ENCODE data around the gene ANKRD39. TPM values are rescaled to one million over a fixed set of nuclear protein-coding genes. Genes with fewer than 3 reads are reported as not detected.
"Not testable (repeated sequence)": the region's sequence is repeated elsewhere in the genome, so short reads cannot be mapped to it uniquely, and the experiment has no call there.

The ANKRD39 gene
- 4.4 TPM for total RNA-seq

- DNase-seq, result peak; percentile 98
Measured at GRCh38 chr2:96857667-96858372, at the start of gene ANKRD39. Gene ANKRD39 (minus strand): TSS chr2:96858016. CDS start chr2:96857987, 29 bp downstream.

- DNase-seq, result peak; percentile 77
Measured at GRCh38 chr2:96906729-96907114, 48.9 kb upstream of the ANKRD39 start.

- no peak for DNase-seq
Measured at GRCh38 chr2:96903815-96904214, 46.0 kb upstream of the ANKRD39 start.

GRCh38 chr2:96903318-96903717, 45.5 kb upstream of the ANKRD39 start:
- DNase-seq, result no peak

- DNase-seq, result no peak
Measured at GRCh38 chr2:96900237-96900636, 42.4 kb upstream of the ANKRD39 start.

- no peak for DNase-seq
Measured at GRCh38 chr2:96899413-96899741, 41.6 kb upstream of the ANKRD39 start.

- no peak for DNase-seq
Measured at GRCh38 chr2:96898641-96899412, 41.0 kb upstream of the ANKRD39 start.

GRCh38 chr2:96898135-96898505, 40.3 kb upstream of the ANKRD39 start:
- DNase-seq, result no peak

- DNase-seq, result no peak
Measured at GRCh38 chr2:96897491-96898134, 39.8 kb upstream of the ANKRD39 start.

GRCh38 chr2:96895746-96896651, 38.2 kb upstream of the ANKRD39 start:
- DNase-seq, result no peak

GRCh38 chr2:96895032-96895745, 37.4 kb upstream of the ANKRD39 start:
- no peak for DNase-seq

- DNase-seq, result no peak
Measured at GRCh38 chr2:96894151-96894531, 36.3 kb upstream of the ANKRD39 start.

GRCh38 chr2:96893289-96894150, 35.7 kb upstream of the ANKRD39 start:
- DNase-seq, result no peak

- DNase-seq, result no peak
Measured at GRCh38 chr2:96891591-96892333, 33.9 kb upstream of the ANKRD39 start.

GRCh38 chr2:96890726-96891385, 33.0 kb upstream of the ANKRD39 start:
- DNase-seq, result no peak

GRCh38 chr2:96890252-96890651, 32.4 kb upstream of the ANKRD39 start:
- no peak for DNase-seq

GRCh38 chr2:96889502-96889901, 31.7 kb upstream of the ANKRD39 start:
- not testable (repeated sequence) for DNase-seq

GRCh38 chr2:96888072-96889011, 30.5 kb upstream of the ANKRD39 start:
- no peak for DNase-seq

All from skin of body (tissue), 2 donors.